ENCODE results near the gene CACHD1.

The CACHD1 gene

GRCh38 chr1:64546013-64546412 is 76.1 kb downstream of the CACHD1 start:
- DNase-seq (ENCODE audit: low read depth in 1 of 2, low spot score in 1 of 2): no peak

- no peak for DNase-seq (ENCODE audit: low read depth in 1 of 2, low spot score in 1 of 2)
These were observed 79.7 kb downstream of the CACHD1 start for GRCh38 chr1:64549464-64550239.

GRCh38 chr1:64550510-64550909 is 80.6 kb downstream of the CACHD1 start:
- no peak for DNase-seq (ENCODE audit: low read depth in 1 of 2, low spot score in 1 of 2)

GRCh38 chr1:64550946-64551605 is 81.1 kb downstream of the CACHD1 start:
- no peak for DNase-seq (ENCODE audit: low read depth in 1 of 2, low spot score in 1 of 2)

- no peak for DNase-seq (ENCODE audit: low read depth in 1 of 2, low spot score in 1 of 2)
These were observed 83.4 kb downstream of the CACHD1 start for GRCh38 chr1:64553285-64553684.

- no peak for DNase-seq (ENCODE audit: low read depth in 1 of 2, low spot score in 1 of 2)
These were observed 86.0 kb downstream of the CACHD1 start for GRCh38 chr1:64555947-64556346.

GRCh38 chr1:64561993-64562392 is 92.1 kb downstream of the CACHD1 start:
- DNase-seq (ENCODE audit: low read depth in 1 of 2, low spot score in 1 of 2): no peak

- DNase-seq (ENCODE audit: low read depth in 1 of 2, low spot score in 1 of 2): no peak
These were observed 94.1 kb downstream of the CACHD1 start for GRCh38 chr1:64563958-64564565.

GRCh38 chr1:64564891-64565290 is 95.0 kb downstream of the CACHD1 start:
- DNase-seq (ENCODE audit: low read depth in 1 of 2, low spot score in 1 of 2): no peak

GRCh38 chr1:64567426-64568170 is 97.7 kb downstream of the CACHD1 start:
- no peak for DNase-seq (ENCODE audit: low read depth in 1 of 2, low spot score in 1 of 2)

- DNase-seq (ENCODE audit: low read depth in 1 of 2, low spot score in 1 of 2): no peak
These were observed 98.2 kb downstream of the CACHD1 start for GRCh38 chr1:64568171-64568450.

GRCh38 chr1:64569411-64569810 is 99.5 kb downstream of the CACHD1 start:
- no peak for DNase-seq (ENCODE audit: low read depth in 1 of 2, low spot score in 1 of 2)

GRCh38 chr1:64570267-64570855 is 100.4 kb downstream of the CACHD1 start:
- no peak for DNase-seq (ENCODE audit: low read depth in 1 of 2, low spot score in 1 of 2)

GRCh38 chr1:64572222-64572900 is 102.4 kb downstream of the CACHD1 start:
- no peak for DNase-seq (ENCODE audit: low read depth in 1 of 2, low spot score in 1 of 2)

GRCh38 chr1:64574301-64574700 is 104.4 kb downstream of the CACHD1 start:
- no peak for DNase-seq (ENCODE audit: low read depth in 1 of 2, low spot score in 1 of 2)

GRCh38 chr1:64575881-64576676 is 106.2 kb downstream of the CACHD1 start:
- no peak for DNase-seq (ENCODE audit: low read depth in 1 of 2, low spot score in 1 of 2)

GRCh38 chr1:64578270-64578973 is 108.5 kb downstream of the CACHD1 start:
- DNase-seq (ENCODE audit: low read depth in 1 of 2, low spot score in 1 of 2): no peak

GRCh38 chr1:64579767-64580166 is 109.8 kb downstream of the CACHD1 start:
- DNase-seq (ENCODE audit: low read depth in 1 of 2, low spot score in 1 of 2): no peak

GRCh38 chr1:64581135-64581842 is 111.4 kb downstream of the CACHD1 start:
- no peak for DNase-seq (ENCODE audit: low read depth in 1 of 2, low spot score in 1 of 2)

Data from stimulated activated CD4-positive, alpha-beta T cell treated with anti-CD3 and anti-CD28 coated beads, Interleukin-15, amount 100 ng/mL, for 1 hour (primary cell).